ENCODE data around the gene ADAMTS18.
"Not testable (repeated sequence)": the region's sequence is repeated elsewhere in the genome, so short reads cannot be mapped to it uniquely, and the experiment has no call there.

Gene ADAMTS18

GRCh38 chr16:77470851-77471250 lies 36.0 kb upstream of the ADAMTS18 start:
- Histone ChIP-seq H3K4me3 (ENCODE audit: low read depth in 1 of 2, low read length in 2 of 2) (no peak overlapping the region), H3K36me3 (ENCODE audit: insufficient read depth, low read length) (no peaks in the 10 kb centered on the region), H3K4me2 (ENCODE audit: insufficient read depth, low read length) (no peak overlapping the region), H2AFZ (ENCODE audit: low read depth, low read length) (no peak overlapping the region), H3K79me2 (ENCODE audit: insufficient read depth, low read length) (no peaks in the 10 kb centered on the region), H3K27me3 (ENCODE audit: insufficient read depth, low read length, poor library complexity) (peaks cover 4% of the 10 kb centered on the region), H4K20me1 (ENCODE audit: insufficient read depth, low read length) (no peaks in the 10 kb centered on the region), H3K9ac (ENCODE audit: low read depth, low read length) (no peak overlapping the region), H3K9me3 (ENCODE audit: insufficient read depth, low read length, severe bottlenecking) (no peaks in the 10 kb centered on the region), H3K27ac (ENCODE audit: low read length) (no peak overlapping the region), H3K4me1 (ENCODE audit: insufficient read depth, low read length) (no peaks in the 10 kb centered on the region)
- ATAC-seq (ENCODE audit: insufficient read depth, low read depth): no peak
- DNase-seq: no peak
- TF ChIP-seq CTCF (IDR thresholded peaks at IDR 0.05; ENCODE audit: borderline replicate concordance, extremely low read depth, low read length, poor library complexity, severe bottlenecking) (no peak), EZH2 (IDR thresholded peaks at IDR 0.05; ENCODE audit: borderline replicate concordance, low read depth, low read length, severe bottlenecking) (no peak)

GRCh38 chr16:77469634-77470033 lies 34.8 kb upstream of the ADAMTS18 start:
- DNase-seq: no peak
- TF ChIP-seq EZH2 (IDR thresholded peaks at IDR 0.05; ENCODE audit: borderline replicate concordance, low read depth, low read length, severe bottlenecking): no peak
- no peak for TF ChIP-seq CTCF (IDR thresholded peaks at IDR 0.05; ENCODE audit: borderline replicate concordance, extremely low read depth, low read length, poor library complexity, severe bottlenecking)

GRCh38 chr16:77468831-77469230 lies 34.0 kb upstream of the ADAMTS18 start:
- Histone ChIP-seq H3K36me3 (ENCODE audit: insufficient read depth, low read length) (no peaks in the 10 kb centered on the region), H3K9me3 (ENCODE audit: insufficient read depth, low read length, severe bottlenecking) (no peaks in the 10 kb centered on the region), H3K4me3 (ENCODE audit: low read depth in 1 of 2, low read length in 2 of 2) (no peak overlapping the region), H3K9ac (ENCODE audit: low read depth, low read length) (no peak overlapping the region), H4K20me1 (ENCODE audit: insufficient read depth, low read length) (no peaks in the 10 kb centered on the region), H3K4me1 (ENCODE audit: insufficient read depth, low read length) (no peaks in the 10 kb centered on the region), H3K27ac (ENCODE audit: low read length) (no peak overlapping the region), H3K79me2 (ENCODE audit: insufficient read depth, low read length) (no peaks in the 10 kb centered on the region), H2AFZ (ENCODE audit: low read depth, low read length) (no peak overlapping the region), H3K4me2 (ENCODE audit: insufficient read depth, low read length) (no peak overlapping the region), H3K27me3 (ENCODE audit: insufficient read depth, low read length, poor library complexity) (peaks cover 4% of the 10 kb centered on the region)
- TF ChIP-seq CTCF (IDR thresholded peaks at IDR 0.05; ENCODE audit: borderline replicate concordance, extremely low read depth, low read length, poor library complexity, severe bottlenecking) (no peak), EZH2 (IDR thresholded peaks at IDR 0.05; ENCODE audit: borderline replicate concordance, low read depth, low read length, severe bottlenecking) (no peak)
- DNase-seq (no peak), ATAC-seq (ENCODE audit: insufficient read depth, low read depth) (no peak)

More at GRCh38 chr16:77469634-77470033, 34.8 kb upstream of the ADAMTS18 start:
- Histone ChIP-seq H3K27ac (ENCODE audit: low read length) (no peak overlapping the region), H4K20me1 (ENCODE audit: insufficient read depth, low read length) (no peaks in the 10 kb centered on the region), H3K4me3 (ENCODE audit: low read depth in 1 of 2, low read length in 2 of 2) (no peak overlapping the region), H2AFZ (ENCODE audit: low read depth, low read length) (no peak overlapping the region), H3K79me2 (ENCODE audit: insufficient read depth, low read length) (no peaks in the 10 kb centered on the region), H3K27me3 (ENCODE audit: insufficient read depth, low read length, poor library complexity) (peaks cover 4% of the 10 kb centered on the region), H3K9me3 (ENCODE audit: insufficient read depth, low read length, severe bottlenecking) (no peaks in the 10 kb centered on the region), H3K36me3 (ENCODE audit: insufficient read depth, low read length) (no peaks in the 10 kb centered on the region), H3K4me2 (ENCODE audit: insufficient read depth, low read length) (no peak overlapping the region), H3K9ac (ENCODE audit: low read depth, low read length) (no peak overlapping the region), H3K4me1 (ENCODE audit: insufficient read depth, low read length) (no peaks in the 10 kb centered on the region)
- no peak for ATAC-seq (ENCODE audit: insufficient read depth, low read depth)

- DNase-seq: no peak
- TF ChIP-seq CTCF (IDR thresholded peaks at IDR 0.05; ENCODE audit: borderline replicate concordance, extremely low read depth, low read length, poor library complexity, severe bottlenecking) (no peak), EZH2 (IDR thresholded peaks at IDR 0.05; ENCODE audit: borderline replicate concordance, low read depth, low read length, severe bottlenecking) (no peak)
- H3K36me3 ChIP-seq (ENCODE audit: insufficient read depth, low read length): no peaks in the 10 kb centered on the region
- no peaks in the 10 kb centered on the region for H3K4me1 ChIP-seq (ENCODE audit: insufficient read depth, low read length)
- no peak overlapping the region for H3K4me3 ChIP-seq (ENCODE audit: low read depth in 1 of 2, low read length in 2 of 2)
- no peak overlapping the region for H3K9ac ChIP-seq (ENCODE audit: low read depth, low read length)
- ATAC-seq (ENCODE audit: insufficient read depth, low read depth): no peak
- no peak overlapping the region for H2AFZ ChIP-seq (ENCODE audit: low read depth, low read length)
- H4K20me1 ChIP-seq (ENCODE audit: insufficient read depth, low read length): no peaks in the 10 kb centered on the region
- no peaks in the 10 kb centered on the region for H3K9me3 ChIP-seq (ENCODE audit: insufficient read depth, low read length, severe bottlenecking)
- H3K27me3 ChIP-seq (ENCODE audit: insufficient read depth, low read length, poor library complexity): peaks cover 4% of the 10 kb centered on the region
- H3K4me2 ChIP-seq (ENCODE audit: insufficient read depth, low read length): no peak overlapping the region
- no peaks in the 10 kb centered on the region for H3K79me2 ChIP-seq (ENCODE audit: insufficient read depth, low read length)
- H3K27ac ChIP-seq (ENCODE audit: low read length): no peak overlapping the region
These were observed 33.0 kb upstream of the ADAMTS18 start for GRCh38 chr16:77467821-77468335.

GRCh38 chr16:77463659-77464058 lies 28.8 kb upstream of the ADAMTS18 start:
- not testable (repeated sequence) for H3K27me3 ChIP-seq (ENCODE audit: insufficient read depth, low read length, poor library complexity); H3K9me3 ChIP-seq (ENCODE audit: insufficient read depth, low read length, severe bottlenecking); H3K4me3 ChIP-seq (ENCODE audit: low read depth in 1 of 2, low read length in 2 of 2); DNase-seq; ATAC-seq (ENCODE audit: insufficient read depth, low read depth); H4K20me1 ChIP-seq (ENCODE audit: insufficient read depth, low read length); H2AFZ ChIP-seq (ENCODE audit: low read depth, low read length); H3K9ac ChIP-seq (ENCODE audit: low read depth, low read length); H3K27ac ChIP-seq (ENCODE audit: low read length); H3K36me3 ChIP-seq (ENCODE audit: insufficient read depth, low read length); H3K4me1 ChIP-seq (ENCODE audit: insufficient read depth, low read length); H3K79me2 ChIP-seq (ENCODE audit: insufficient read depth, low read length); H3K4me2 ChIP-seq (ENCODE audit: insufficient read depth, low read length)

All from DND-41 (cell line).